Keratinocyte (primary cell): ENCODE data around the gene UBE2D4. TPM values are rescaled to one million over a fixed set of nuclear protein-coding genes. Genes with fewer than 3 reads are reported as not detected.

Experiments
- DNase-seq: peaks from one replicate; pipeline ENCODE4 v3.0.0-alpha.2; 2011; ENCODE audit warnings: low read depth, missing footprints, low spot score
- FAIRE-seq: peaks from 2 replicates; lab custom pipeline; 2011; peaks lifted over from hg19 to GRCh38; lab: Jason Lieb, UNC
- H2AFZ ChIP-seq: 2 replicates; pipeline ENCODE4 v1.6.0; 2012; ENCODE audit warnings: low read length, control low read depth, inconsistent platforms; ENCODE audit not compliant: control insufficient read depth
- H3K27ac ChIP-seq: 2 replicates; pipeline ENCODE4 v1.5.1; 2011; ENCODE audit warnings: low read length; ENCODE audit not compliant: control insufficient read depth, insufficient read depth
- H3K27me3 ChIP-seq: 3 replicates; pipeline ENCODE4 v1.6.0; 2011; ENCODE audit warnings: low read length; ENCODE audit not compliant: control insufficient read depth, insufficient read depth; ENCODE audit errors: extremely low read depth
- H3K36me3 ChIP-seq, 2 experiments: 2 replicates in 1 of 2; 3 replicates in 1 of 2; pipeline ENCODE4 v1.5.1; 2011; ENCODE audit warnings: low read length in 2 of 2, mild to moderate bottlenecking in 1 of 2; ENCODE audit not compliant: control insufficient read depth in 2 of 2, insufficient read depth in 2 of 2; ENCODE audit errors: extremely low read depth in 1 of 2
- H3K4me1 ChIP-seq: 3 replicates; pipeline ENCODE4 v1.5.1; 2011; ENCODE audit warnings: low read length; ENCODE audit not compliant: control insufficient read depth, insufficient read depth; ENCODE audit errors: extremely low read depth
- H3K4me2 ChIP-seq: 3 replicates; pipeline ENCODE4 v1.6.0; 2011; ENCODE audit warnings: low read depth, low read length; ENCODE audit not compliant: control insufficient read depth, insufficient read depth; ENCODE audit errors: extremely low read depth
- H3K4me3 ChIP-seq, 3 experiments: fragments of 200-600 bp in 1 of 3; sonication (generic) in 1 of 3; 2 replicates in 2 of 3; 3 replicates in 1 of 3; pipeline ENCODE4 v1.5.1; 2011 to 2016; ENCODE audit warnings: low read length in 3 of 3, mild to moderate bottlenecking in 3 of 3, control low read depth in 2 of 3, inconsistent platforms in 1 of 3, low read depth in 1 of 3, mixed read lengths in 1 of 3, mixed run types in 1 of 3, moderate library complexity in 1 of 3; ENCODE audit not compliant: control insufficient read depth in 2 of 3, insufficient read depth in 2 of 3; ENCODE audit errors: extremely low read depth in 1 of 3
- H3K79me2 ChIP-seq: 2 replicates; pipeline ENCODE4 v1.6.0; 2012; ENCODE audit warnings: low read length; ENCODE audit not compliant: control insufficient read depth, insufficient read depth
- H3K9ac ChIP-seq: 3 replicates; pipeline ENCODE4 v1.6.0; 2011; ENCODE audit warnings: low read length; ENCODE audit not compliant: control insufficient read depth, insufficient read depth; ENCODE audit errors: extremely low read depth
- H3K9me1 ChIP-seq: 3 replicates; pipeline ENCODE4 v1.6.0; 2011; ENCODE audit warnings: low read length; ENCODE audit not compliant: control insufficient read depth, insufficient read depth; ENCODE audit errors: extremely low read depth
- H3K9me3 ChIP-seq: 2 replicates; pipeline ENCODE4 v1.5.1; 2012; ENCODE audit warnings: low read depth, low read length; ENCODE audit not compliant: control insufficient read depth
- H4K20me1 ChIP-seq: 3 replicates; pipeline ENCODE4 v1.6.0; 2011; ENCODE audit warnings: low read length; ENCODE audit not compliant: control insufficient read depth, insufficient read depth; ENCODE audit errors: extremely low read depth
- CTCF ChIP-seq, 3 experiments: IDR thresholded peaks in 1 of 3; conservative IDR thresholded peaks in 1 of 3; optimal IDR thresholded peaks in 1 of 3; 2 replicates in 2 of 3; 3 replicates in 1 of 3; pipeline versions ENCODE3 to v1.5.1; 2011; ENCODE audit warnings: low read length in 3 of 3, mild to moderate bottlenecking in 3 of 3, moderate library complexity in 2 of 3, control low read depth in 1 of 3, inconsistent platforms in 1 of 3; ENCODE audit not compliant: insufficient read depth in 2 of 3; ENCODE audit errors: extremely low read depth in 1 of 3
- EZH2 ChIP-seq: IDR thresholded peaks from one replicate; pipeline ENCODE4 v1.6.1; 2012; ENCODE audit warnings: inconsistent platforms, mild to moderate bottlenecking, low read length, moderate library complexity
- dilution Hi-C: fragments of 300-500 bp; cut with MboI; formaldehyde crosslinking; loops from one replicate; pipeline ENCODE4 v1.7.0; 2020; ENCODE audit warnings: low sequenced_read_pairs; ENCODE audit not compliant: extremely low pct_ligation_motif_present
- polyA plus RNA-seq, 5 experiments: library from polyadenylated mRNA; depleted of rRNA in 3 of 5; stranded (reverse) in 3 of 5; stranded (forward) in 1 of 5; unstranded in 1 of 5; fragments of >200 nt; gene quantifications; 1 replicate in 1 of 5; 2 replicates in 3 of 5; 3 replicates in 1 of 5; pipeline versions ENCODE4 v1.2.1 to v1.2.3, GENCODE V29; 2011 to 2012; ENCODE audit warnings: missing spikeins in 2 of 5, low read depth in 1 of 5, low replicate concordance in 1 of 5

UBE2D4 gene
- polyA plus RNA-seq, 1 donor (not counting 4 experiments of a cell fraction or from before 2014, with no cell fraction given): 8.1 TPM

GRCh38 chr7:43888993-43889945 lies 37.0 kb upstream of the UBE2D4 start:
- dilution Hi-C loops: no loop called here

GRCh38 chr7:43890468-43890867 lies 35.8 kb upstream of the UBE2D4 start:
- Histone ChIP-seq H3K9ac (no peak overlapping the region), H3K36me3 (peaks cover 4 to 8% of the 10 kb centered on the region in 2 experiments), H3K4me2 (no peak overlapping the region), H3K9me1 (no peaks in the 10 kb centered on the region), H2AFZ (no peak overlapping the region), H4K20me1 (peaks cover 3% of the 10 kb centered on the region), H3K27me3 (no peaks in the 10 kb centered on the region), H3K4me3 (no peak overlapping the region), H3K27ac (no peak overlapping the region), H3K4me1 (peaks cover 6% of the 10 kb centered on the region), H3K9me3 (no peaks in the 10 kb centered on the region), H3K79me2 (peaks cover 73% of the 10 kb centered on the region)
- no peak for TF ChIP-seq CTCF (optimal IDR thresholded peaks at IDR 0.05 in 1 of 3, IDR thresholded peaks at IDR 0.05 in 1 of 3, conservative IDR thresholded peaks at IDR 0.05 in 1 of 3; ENCODE audit: extremely low read depth in 1 of 3, insufficient read depth in 2 of 3, low read length in 3 of 3)
- no peak for TF ChIP-seq EZH2
- dilution Hi-C loops: no loop called here
- no peak for FAIRE-seq
- DNase-seq: no peak

More at GRCh38 chr7:43888993-43889945, 37.0 kb upstream of the UBE2D4 start:
- Histone ChIP-seq H3K4me3 (no peak overlapping the region), H3K79me2 (peaks cover 61% of the 10 kb centered on the region), H4K20me1 (peaks cover 3% of the 10 kb centered on the region), H3K9me3 (no peaks in the 10 kb centered on the region), H2AFZ (no peak overlapping the region), H3K4me2 (peak overlapping the region; percentile 5), H3K27me3 (no peaks in the 10 kb centered on the region), H3K27ac (peak overlapping the region; percentile 14), H3K36me3 (peaks cover 11 to 13% of the 10 kb centered on the region in 2 experiments), H3K4me1 (peaks cover 6% of the 10 kb centered on the region), H3K9ac (no peak overlapping the region), H3K9me1 (no peaks in the 10 kb centered on the region)
- no peak for FAIRE-seq
- no peak for TF ChIP-seq EZH2
- no peak for TF ChIP-seq CTCF (optimal IDR thresholded peaks at IDR 0.05 in 1 of 3, IDR thresholded peaks at IDR 0.05 in 1 of 3, conservative IDR thresholded peaks at IDR 0.05 in 1 of 3; ENCODE audit: extremely low read depth in 1 of 3, insufficient read depth in 2 of 3, low read length in 3 of 3)
- no peak for DNase-seq
